HEK293T (cell line): ENCODE results near the gene SLC25A2.
"Not testable (repeated sequence)": the region's sequence is repeated elsewhere in the genome, so short reads cannot be mapped to it uniquely, and the experiment has no call there.

ENCODE experiments used
- ARNT ChIP-seq: fragments of 450-650 bp; IDR thresholded peaks from 2 replicates; pipeline ENCODE4 v1.6.1; 2017; ENCODE audit warnings: mild to moderate bottlenecking
- BHLHE40 ChIP-seq: fragments of 450-650 bp; IDR thresholded peaks from 2 replicates; pipeline ENCODE4 v1.6.1; 2016; ENCODE audit warnings: mild to moderate bottlenecking, moderate library complexity, borderline replicate concordance
- FOXA1 ChIP-seq: fragments of 450-650 bp; IDR thresholded peaks from 2 replicates; pipeline ENCODE4 v1.6.1; 2016; ENCODE audit warnings: mild to moderate bottlenecking
- FOXK2 ChIP-seq: fragments of 450-650 bp; IDR thresholded peaks from 2 replicates; pipeline ENCODE4 v1.6.1; 2016; ENCODE audit warnings: mild to moderate bottlenecking
- L3MBTL2 ChIP-seq: fragments of 450-650 bp; conservative IDR thresholded peaks from 2 replicates; pipeline ENCODE4 v1.6.1; 2016; ENCODE audit warnings: mild to moderate bottlenecking
- LEF1 ChIP-seq: fragments of 450-650 bp; IDR thresholded peaks from 2 replicates; pipeline ENCODE4 v1.6.1; 2017; ENCODE audit warnings: mild to moderate bottlenecking, borderline replicate concordance
- NFRKB ChIP-seq: fragments of 450-650 bp; IDR thresholded peaks from 2 replicates; pipeline ENCODE4 v1.6.1; 2016; ENCODE audit warnings: mild to moderate bottlenecking, moderate library complexity
- PKNOX1 ChIP-seq: fragments of 450-650 bp; IDR thresholded peaks from 2 replicates; pipeline ENCODE4 v1.6.1; 2016
- SP1 ChIP-seq: fragments of 450-650 bp; IDR thresholded peaks from 2 replicates; pipeline ENCODE4 v1.6.1; 2017
- SUZ12 ChIP-seq: fragments of 450-650 bp; IDR thresholded peaks from 2 replicates; pipeline ENCODE4 v1.6.1; 2016; ENCODE audit warnings: mild to moderate bottlenecking
- TARDBP ChIP-seq: fragments of 450-650 bp; IDR thresholded peaks from 2 replicates; pipeline ENCODE4 v1.6.1; 2016
- ZNF384 ChIP-seq: fragments of 450-650 bp; IDR thresholded peaks from 2 replicates; pipeline ENCODE4 v1.6.1; 2016

GRCh38 chr5:141346017-141346416 lies 42.2 kb upstream of the SLC25A2 start:
- not testable (repeated sequence) for TF ChIP-seq LEF1, PKNOX1, L3MBTL2, SP1, FOXA1, ZNF384, SUZ12, FOXK2, NFRKB, ARNT, BHLHE40, TARDBP
